Vagina (tissue), 2 donors: ENCODE measurements around the gene MATK. TPM values are rescaled to one million over a fixed set of nuclear protein-coding genes. Genes with fewer than 3 reads are reported as not detected.

Experiments used
- DNase-seq, 2 donors: peaks; one replicate each; pipeline ENCODE4 v3.0.0-alpha.2; 2017; ENCODE audit errors: extremely low spot score in 2 of 2
- H3K27ac ChIP-seq: fragments of 200-600 bp; sonication (generic); one replicate; pipeline ENCODE4 v1.5.1; 2019
- H3K27me3 ChIP-seq: fragments of 200-600 bp; sonication (generic); one replicate; pipeline ENCODE4 v1.5.1; 2019
- H3K36me3 ChIP-seq, 2 donors: fragments of 200-600 bp; sonication (generic); one replicate each; pipeline ENCODE4 v1.5.1; 2017 to 2019
- H3K4me1 ChIP-seq: fragments of 200-600 bp; sonication (generic); one replicate; pipeline ENCODE4 v1.5.1; 2019
- H3K4me3 ChIP-seq, 2 donors: fragments of 200-600 bp; sonication (generic); 1 replicate in 1 of 2; 2 replicates in 1 of 2; pipeline ENCODE4 v1.5.1; 2016 to 2019
- H3K9me3 ChIP-seq: fragments of 200-600 bp; sonication (generic); one replicate; pipeline ENCODE4 v1.5.1; 2019
- POLR2A ChIP-seq, 2 donors: fragments of 450-650 bp; IDR thresholded peaks; one replicate each; pipeline ENCODE4 v1.6.1; 2017; ENCODE audit warnings: antibody characterized with exemption in 2 of 2, mild to moderate bottlenecking in 2 of 2, moderate library complexity in 2 of 2
- POLR2AphosphoS5 ChIP-seq, 2 donors: sonication (generic); formaldehyde crosslinking; IDR thresholded peaks; one replicate each; pipeline ENCODE4 v1.9.0; 2017; ENCODE audit warnings: antibody characterized with exemption in 2 of 2, mild to moderate bottlenecking in 2 of 2, low read depth in 1 of 2; ENCODE audit not compliant: insufficient read depth in 1 of 2
- intact Hi-C: fragments of 100-400 bp; cut with DNase I; formaldehyde crosslinking; loops from one replicate; pipeline ENCODE4 v1.15.1; 2023
- total RNA-seq: library from RNA; depleted of rRNA; stranded (reverse); fragments of >200 nt; gene quantifications from one replicate; pipeline ENCODE4 v1.2.3, GENCODE V29; 2016
- TF ChIP-seq, protein P1 (sequence below), 3 experiments: fragments of 450-650 bp in 2 of 3; fragments of 200-600 bp in 1 of 3; sonication (generic) in 1 of 3; IDR thresholded peaks; one replicate each; pipeline ENCODE4 v1.5.1; 2017 to 2019; ENCODE audit warnings: antibody characterized with exemption in 3 of 3, mild to moderate bottlenecking in 2 of 3, moderate library complexity in 2 of 3

Gene MATK
- total RNA-seq, 1 donor from 2014 or later: 1.2 TPM

DNA sequence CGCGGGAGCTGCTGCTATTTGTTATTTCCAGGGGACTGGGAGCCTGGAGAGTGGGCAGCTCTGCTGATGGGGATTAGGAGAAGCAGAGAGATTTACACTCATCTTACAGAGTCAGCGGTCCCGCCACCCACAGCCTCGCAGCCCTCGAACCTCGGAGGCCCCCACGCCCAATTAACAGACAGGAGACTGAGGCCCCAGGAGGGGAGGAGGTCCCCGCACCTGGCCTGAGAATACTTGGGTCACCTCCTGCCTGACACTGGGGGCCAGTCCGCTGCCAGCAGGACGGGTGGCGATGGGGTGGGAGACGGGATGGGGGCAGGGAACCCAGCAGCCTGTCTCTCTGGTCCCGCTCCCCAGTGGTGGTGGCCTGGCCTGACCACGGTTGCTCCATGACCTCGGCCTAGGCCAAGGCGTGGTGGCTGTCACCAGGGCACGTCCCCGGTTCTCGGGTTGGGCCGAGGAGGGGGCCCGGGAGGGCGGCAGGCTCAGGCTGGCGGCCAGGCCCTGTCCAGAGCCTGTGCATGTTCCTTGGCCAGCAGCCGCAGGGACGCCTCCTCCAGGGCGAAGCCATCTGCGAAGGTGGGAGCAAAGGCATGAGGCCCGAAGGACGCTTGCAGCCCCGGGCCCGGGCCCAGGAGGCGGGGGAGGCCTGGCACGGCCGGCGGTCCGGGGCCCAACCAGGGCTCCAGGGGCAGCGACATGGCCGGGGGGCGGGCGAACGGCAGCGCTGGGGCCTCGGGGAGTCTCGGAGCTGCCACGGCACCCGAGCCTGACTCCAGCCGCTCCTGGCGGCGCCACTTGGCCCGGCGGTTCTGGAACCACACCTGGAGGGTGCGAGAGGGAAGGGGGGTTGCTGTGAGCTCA, 15.8 kb downstream of the MATK start:
- H3K27me3 ChIP-seq: no peaks in the 10 kb centered on the region
- H3K27ac ChIP-seq: no peak overlapping the region
- intact Hi-C loops: no loop called here
- no peak for DNase-seq
- no peaks in the 10 kb centered on the region for H3K9me3 ChIP-seq
- H3K36me3 ChIP-seq: peaks cover 0 to 28% of the 10 kb centered on the region in 2 donors
- H3K4me1 ChIP-seq: no peaks in the 10 kb centered on the region
- H3K4me3 ChIP-seq: no peak overlapping the region
- TF ChIP-seq POLR2AphosphoS5 (IDR thresholded peaks at IDR 0.05; ENCODE audit: insufficient read depth in 1 of 2, low read depth in 1 of 2): no peak
- TF ChIP-seq, protein P1, sequence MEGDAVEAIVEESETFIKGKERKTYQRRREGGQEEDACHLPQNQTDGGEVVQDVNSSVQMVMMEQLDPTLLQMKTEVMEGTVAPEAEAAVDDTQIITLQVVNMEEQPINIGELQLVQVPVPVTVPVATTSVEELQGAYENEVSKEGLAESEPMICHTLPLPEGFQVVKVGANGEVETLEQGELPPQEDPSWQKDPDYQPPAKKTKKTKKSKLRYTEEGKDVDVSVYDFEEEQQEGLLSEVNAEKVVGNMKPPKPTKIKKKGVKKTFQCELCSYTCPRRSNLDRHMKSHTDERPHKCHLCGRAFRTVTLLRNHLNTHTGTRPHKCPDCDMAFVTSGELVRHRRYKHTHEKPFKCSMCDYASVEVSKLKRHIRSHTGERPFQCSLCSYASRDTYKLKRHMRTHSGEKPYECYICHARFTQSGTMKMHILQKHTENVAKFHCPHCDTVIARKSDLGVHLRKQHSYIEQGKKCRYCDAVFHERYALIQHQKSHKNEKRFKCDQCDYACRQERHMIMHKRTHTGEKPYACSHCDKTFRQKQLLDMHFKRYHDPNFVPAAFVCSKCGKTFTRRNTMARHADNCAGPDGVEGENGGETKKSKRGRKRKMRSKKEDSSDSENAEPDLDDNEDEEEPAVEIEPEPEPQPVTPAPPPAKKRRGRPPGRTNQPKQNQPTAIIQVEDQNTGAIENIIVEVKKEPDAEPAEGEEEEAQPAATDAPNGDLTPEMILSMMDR (IDR thresholded peaks at IDR 0.05): no peak
- no peak for TF ChIP-seq POLR2A (IDR thresholded peaks at IDR 0.05)

DNA sequence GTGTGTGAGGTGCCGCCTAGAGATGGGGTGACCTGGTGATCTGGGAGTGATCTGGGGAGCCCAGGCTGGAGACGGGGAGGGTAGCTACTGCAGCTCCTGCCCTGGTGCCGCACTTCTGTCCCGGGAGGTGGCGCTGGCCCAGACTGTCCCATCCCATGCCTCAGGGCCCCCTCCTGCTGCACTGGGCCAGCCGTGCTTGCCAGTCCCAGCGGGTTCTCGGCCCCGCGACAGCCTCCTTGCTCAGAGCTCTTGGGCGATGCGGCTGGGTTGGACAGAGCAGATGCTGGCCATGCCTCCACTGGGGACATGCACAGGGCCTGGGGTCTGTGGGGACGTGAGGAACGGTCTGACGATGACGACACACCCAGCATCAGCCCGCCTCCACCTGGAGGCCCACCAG, 16.7 kb downstream of the MATK start:
- H3K27me3 ChIP-seq: no peaks in the 10 kb centered on the region
- H3K4me3 ChIP-seq: no peak overlapping the region
- no peaks in the 10 kb centered on the region for H3K4me1 ChIP-seq
- H3K27ac ChIP-seq: no peak overlapping the region
- H3K36me3 ChIP-seq: peaks cover 0 to 33% of the 10 kb centered on the region in 2 donors
- TF ChIP-seq POLR2AphosphoS5 (IDR thresholded peaks at IDR 0.05; ENCODE audit: insufficient read depth in 1 of 2, low read depth in 1 of 2): no peak
- TF ChIP-seq, protein P1 (IDR thresholded peaks at IDR 0.05): no peak
- TF ChIP-seq POLR2A (IDR thresholded peaks at IDR 0.05): no peak
- no peaks in the 10 kb centered on the region for H3K9me3 ChIP-seq
- intact Hi-C loops: no loop called here
- DNase-seq: no peak

DNA sequence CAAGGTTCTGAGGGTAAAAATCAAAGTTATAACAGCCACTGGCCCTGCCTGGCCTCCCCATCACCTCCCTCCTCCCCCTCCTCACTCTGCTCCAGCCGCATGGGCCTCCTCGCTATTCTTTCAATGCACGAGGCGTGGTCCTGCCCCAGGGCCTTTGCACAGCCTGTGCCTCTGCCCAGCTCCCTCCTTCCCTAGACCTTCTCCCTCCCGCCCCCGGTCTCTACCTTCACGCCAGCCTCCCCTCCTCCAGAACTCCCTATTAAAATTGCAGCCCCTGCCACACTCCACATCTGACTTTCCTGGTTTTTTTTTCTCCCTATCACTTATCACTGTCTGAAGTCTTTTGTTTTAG, 17.5 kb downstream of the MATK start:
- no peaks in the 10 kb centered on the region for H3K27me3 ChIP-seq
- peaks cover 4% of the 10 kb centered on the region for H3K4me1 ChIP-seq
- no peak for TF ChIP-seq POLR2AphosphoS5 (IDR thresholded peaks at IDR 0.05; ENCODE audit: insufficient read depth in 1 of 2, low read depth in 1 of 2)
- TF ChIP-seq, protein P1 (IDR thresholded peaks at IDR 0.05): no peak
- TF ChIP-seq POLR2A (IDR thresholded peaks at IDR 0.05): no peak
- DNase-seq: no peak
- intact Hi-C loops: no loop called here
- H3K4me3 ChIP-seq: no peak overlapping the region
- H3K9me3 ChIP-seq: no peaks in the 10 kb centered on the region
- H3K27ac ChIP-seq: no peak overlapping the region
- peaks cover 0 to 33% of the 10 kb centered on the region in 2 donors for H3K36me3 ChIP-seq

DNA sequence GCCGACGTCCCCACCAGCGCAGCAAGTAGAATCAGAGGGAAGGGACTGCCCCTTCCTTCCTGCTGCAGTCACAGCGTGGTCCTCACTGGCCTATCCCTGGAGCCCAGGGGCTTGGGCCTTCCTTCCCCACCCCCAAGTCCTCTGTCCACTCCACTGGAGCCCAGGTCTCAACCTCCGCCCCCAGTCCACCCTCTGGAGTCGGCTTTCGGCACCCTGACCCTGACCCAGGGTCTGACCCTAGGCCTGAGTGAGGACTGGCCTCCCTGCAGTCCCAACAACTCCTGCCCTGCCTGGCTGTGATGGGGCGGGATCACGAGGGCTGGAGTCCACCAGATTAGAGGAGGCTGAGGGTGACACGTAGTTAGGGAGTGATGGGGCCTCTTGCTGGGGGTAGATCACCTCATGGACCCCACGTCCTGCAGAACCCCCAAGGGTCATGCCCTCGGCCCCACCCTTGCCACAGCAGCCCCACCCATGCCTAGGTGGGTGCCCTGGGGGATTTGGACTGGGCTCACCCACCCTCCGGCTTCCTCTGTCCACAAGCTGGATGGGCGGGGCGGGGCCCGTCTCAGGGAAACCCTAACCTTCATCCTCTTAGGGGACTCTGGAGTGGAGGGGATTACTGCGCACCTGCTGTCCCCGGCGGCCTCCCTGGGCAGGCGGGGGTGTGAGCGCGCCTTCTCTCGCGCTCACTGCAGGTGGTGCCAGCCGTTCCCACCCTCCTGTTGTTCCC, 18.0 kb downstream of the MATK start:
- Histone ChIP-seq H3K27me3 (no peaks in the 10 kb centered on the region), H3K27ac (no peak overlapping the region), H3K9me3 (no peaks in the 10 kb centered on the region), H3K4me3 (no peak overlapping the region), H3K4me1 (peaks cover 10% of the 10 kb centered on the region), H3K36me3 (peaks cover 0 to 33% of the 10 kb centered on the region in 2 donors)
- intact Hi-C loops: no loop called here
- TF ChIP-seq, protein P1 (IDR thresholded peaks at IDR 0.05): no peak
- no peak for TF ChIP-seq POLR2AphosphoS5 (IDR thresholded peaks at IDR 0.05; ENCODE audit: insufficient read depth in 1 of 2, low read depth in 1 of 2)
- DNase-seq: no peak

DNA sequence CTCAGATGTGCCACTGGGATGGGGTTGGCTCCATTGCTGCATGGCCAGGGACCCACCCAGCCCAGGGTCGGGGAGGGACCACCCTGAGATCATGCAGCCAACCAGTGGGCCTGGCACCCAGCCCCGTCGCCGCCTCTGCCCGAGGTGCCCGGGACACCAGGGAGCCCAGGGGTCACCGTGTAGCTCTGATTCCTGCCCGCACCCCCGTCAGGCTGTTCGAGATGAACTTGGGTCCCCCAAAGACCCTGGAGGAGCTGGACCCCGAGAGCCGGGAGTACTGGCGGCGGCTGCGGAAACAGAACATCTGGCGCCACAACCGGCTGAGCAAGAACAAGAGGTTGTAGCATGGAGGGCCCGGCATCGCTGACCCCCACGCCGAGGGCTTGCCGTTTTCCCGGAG, 19.1 kb downstream of the MATK start:
- Histone ChIP-seq H3K4me1 (peaks cover 12% of the 10 kb centered on the region), H3K9me3 (no peaks in the 10 kb centered on the region), H3K27ac (no peak overlapping the region), H3K27me3 (no peaks in the 10 kb centered on the region), H3K36me3 (peaks cover 0 to 33% of the 10 kb centered on the region in 2 donors), H3K4me3 (no peak overlapping the region)
- intact Hi-C loops: no loop called here
- TF ChIP-seq, protein P1 (IDR thresholded peaks at IDR 0.05): no peak
- TF ChIP-seq POLR2A (IDR thresholded peaks at IDR 0.05): no peak
- TF ChIP-seq POLR2AphosphoS5 (IDR thresholded peaks at IDR 0.05; ENCODE audit: insufficient read depth in 1 of 2, low read depth in 1 of 2): no peak
- DNase-seq: no peak
